Measurements from ENCODE around the gene CFAP54.

The CFAP54 gene

DNA sequence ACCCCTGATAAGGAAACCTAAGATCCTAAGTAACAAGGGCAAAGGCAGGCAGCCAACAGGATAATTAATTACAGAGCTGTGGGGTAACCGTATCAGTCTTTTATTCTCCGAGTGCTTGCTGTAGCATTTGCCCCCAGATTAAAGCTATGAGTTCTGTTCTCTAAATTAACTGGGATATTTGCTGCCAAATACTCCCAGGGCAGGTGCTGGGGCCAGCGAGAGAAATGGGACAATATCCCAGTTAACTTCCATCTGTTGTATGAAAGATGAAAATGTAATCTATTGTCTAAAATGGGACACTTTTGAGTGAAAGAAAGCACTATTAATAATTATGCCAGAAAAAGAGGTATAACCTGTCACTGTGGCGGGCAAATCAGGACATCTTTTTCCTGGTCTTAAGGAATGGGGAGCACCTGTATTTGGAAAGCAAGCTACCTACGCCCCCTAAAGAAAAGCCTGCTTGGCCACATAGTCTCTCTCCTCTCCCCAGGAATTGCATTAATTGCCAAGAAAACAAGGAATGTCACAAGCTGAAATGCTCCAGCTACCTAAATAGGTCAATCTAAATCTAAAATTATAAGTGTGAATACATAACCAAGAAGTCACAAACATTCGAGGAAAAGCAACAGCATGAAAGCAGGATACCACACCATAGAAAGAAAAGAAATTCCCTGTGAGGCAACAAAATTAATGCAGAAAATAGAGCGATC lies 26.7 kb upstream of the CFAP54 start:
- no peak overlapping the region for H3K4me3 ChIP-seq (ENCODE audit: low read depth, low read length)
- in situ Hi-C loops (cut with HindIII; ENCODE audit: low sequenced_read_pairs), result no loop called here
- TF ChIP-seq, protein P1, sequence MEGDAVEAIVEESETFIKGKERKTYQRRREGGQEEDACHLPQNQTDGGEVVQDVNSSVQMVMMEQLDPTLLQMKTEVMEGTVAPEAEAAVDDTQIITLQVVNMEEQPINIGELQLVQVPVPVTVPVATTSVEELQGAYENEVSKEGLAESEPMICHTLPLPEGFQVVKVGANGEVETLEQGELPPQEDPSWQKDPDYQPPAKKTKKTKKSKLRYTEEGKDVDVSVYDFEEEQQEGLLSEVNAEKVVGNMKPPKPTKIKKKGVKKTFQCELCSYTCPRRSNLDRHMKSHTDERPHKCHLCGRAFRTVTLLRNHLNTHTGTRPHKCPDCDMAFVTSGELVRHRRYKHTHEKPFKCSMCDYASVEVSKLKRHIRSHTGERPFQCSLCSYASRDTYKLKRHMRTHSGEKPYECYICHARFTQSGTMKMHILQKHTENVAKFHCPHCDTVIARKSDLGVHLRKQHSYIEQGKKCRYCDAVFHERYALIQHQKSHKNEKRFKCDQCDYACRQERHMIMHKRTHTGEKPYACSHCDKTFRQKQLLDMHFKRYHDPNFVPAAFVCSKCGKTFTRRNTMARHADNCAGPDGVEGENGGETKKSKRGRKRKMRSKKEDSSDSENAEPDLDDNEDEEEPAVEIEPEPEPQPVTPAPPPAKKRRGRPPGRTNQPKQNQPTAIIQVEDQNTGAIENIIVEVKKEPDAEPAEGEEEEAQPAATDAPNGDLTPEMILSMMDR (IDR thresholded peaks at IDR 0.05; ENCODE audit: low read depth, low read length, missing control alignments), result no peak
- DNase-seq (ENCODE audit: low read depth), result no peak

DNA sequence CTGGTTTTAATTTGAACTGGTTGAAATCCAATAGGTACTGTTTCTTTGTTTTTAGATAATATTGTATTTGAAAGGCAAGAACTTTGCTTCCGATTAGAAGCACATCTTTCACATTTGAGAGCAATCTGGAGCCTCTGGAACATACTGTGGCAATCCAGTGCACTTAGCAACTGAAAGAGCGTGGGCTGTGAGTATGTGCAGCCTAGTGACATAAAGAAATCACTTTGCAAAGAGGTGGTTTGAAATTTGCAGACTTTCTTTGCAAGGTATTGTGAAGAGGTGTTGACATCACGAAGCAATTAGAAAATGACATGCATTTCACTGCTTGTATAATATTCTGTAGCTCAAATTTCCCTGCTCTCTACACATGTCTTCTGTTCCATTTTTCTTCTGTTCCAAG lies 23.5 kb upstream of the CFAP54 start:
- TF ChIP-seq, protein P1 (IDR thresholded peaks at IDR 0.05; ENCODE audit: low read depth, low read length, missing control alignments), result no peak
- H3K4me3 ChIP-seq (ENCODE audit: low read depth, low read length), result no peak overlapping the region
- DNase-seq (ENCODE audit: low read depth), result no peak
- in situ Hi-C loops (cut with HindIII; ENCODE audit: low sequenced_read_pairs), result no loop called here

DNA sequence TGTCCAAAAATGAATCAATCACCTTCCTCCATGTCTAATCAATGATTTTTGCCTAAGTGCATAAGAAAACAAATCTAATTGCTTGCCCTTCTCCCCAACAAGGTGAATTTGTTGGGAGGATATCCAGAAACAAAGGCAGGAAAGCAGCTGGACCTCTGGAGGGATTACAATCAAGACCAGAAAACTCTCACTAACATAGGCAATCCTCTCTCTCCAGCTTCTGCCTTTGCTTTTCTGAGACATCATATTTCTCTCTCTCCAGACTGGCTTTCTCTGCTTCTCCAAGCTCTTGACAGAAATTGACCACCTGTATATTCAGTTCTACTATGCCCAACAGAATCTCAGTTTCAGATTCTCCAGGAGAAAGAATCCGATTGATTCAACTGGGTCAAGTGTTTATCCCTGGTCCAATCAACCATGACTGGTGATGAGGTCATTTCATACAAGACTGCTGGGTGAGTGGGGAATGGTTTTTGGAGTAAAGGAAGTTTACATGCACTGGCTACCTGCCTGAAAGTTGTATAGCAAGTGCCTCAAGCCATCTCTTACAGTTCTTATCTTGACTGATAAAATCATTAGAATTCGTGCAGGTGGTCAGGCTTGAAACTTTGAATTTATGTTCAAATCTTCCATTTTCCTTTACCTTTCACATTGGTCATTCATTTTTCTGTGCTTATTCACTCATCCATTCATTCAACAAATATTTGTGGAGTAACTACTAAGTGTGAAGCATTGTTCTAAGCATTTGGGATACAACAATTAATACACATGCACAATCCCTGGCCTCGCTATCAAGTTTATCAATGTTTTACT lies 22.2 kb upstream of the CFAP54 start:
- TF ChIP-seq, protein P1 (IDR thresholded peaks at IDR 0.05; ENCODE audit: low read depth, low read length, missing control alignments), result no peak
- in situ Hi-C loops (cut with HindIII; ENCODE audit: low sequenced_read_pairs), result no loop called here
- no peak for DNase-seq (ENCODE audit: low read depth)

DNA sequence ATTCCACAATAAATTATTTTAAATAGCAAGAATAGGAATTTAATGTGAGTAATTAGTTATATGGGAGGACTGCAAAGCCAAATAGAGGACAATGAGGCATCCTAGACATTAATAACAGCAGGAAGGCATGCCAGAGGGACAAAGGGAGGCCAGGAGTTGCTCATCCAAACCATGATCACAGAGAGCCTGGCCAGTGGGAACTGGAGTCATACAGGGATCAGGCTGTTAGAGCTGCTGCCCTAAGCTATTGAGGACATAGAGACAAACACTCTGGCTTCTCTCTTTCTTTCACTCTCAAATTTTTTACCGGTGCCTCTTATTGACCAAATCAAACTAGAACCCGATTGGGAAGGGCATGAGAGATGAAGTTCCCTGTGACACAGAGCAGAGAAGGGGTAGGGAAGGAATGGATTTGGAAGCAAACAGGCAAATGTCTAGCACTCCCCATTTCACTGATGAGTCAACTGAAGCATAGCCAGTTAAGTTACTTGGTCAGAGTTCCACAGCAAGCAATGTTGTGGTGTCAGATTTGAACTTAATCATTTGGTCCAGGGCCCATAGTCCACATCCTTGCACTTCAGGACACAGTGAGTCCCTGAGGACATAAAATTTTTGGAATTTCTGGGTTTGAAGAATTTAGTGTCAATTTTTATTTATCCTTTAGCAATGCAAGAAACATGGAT lies 17.9 kb upstream of the CFAP54 start:
- DNase-seq (ENCODE audit: low read depth), result no peak
- H3K4me3 ChIP-seq (ENCODE audit: low read depth, low read length), result no peak overlapping the region
- in situ Hi-C loops (cut with HindIII; ENCODE audit: low sequenced_read_pairs), result no loop called here
- TF ChIP-seq, protein P1 (IDR thresholded peaks at IDR 0.05; ENCODE audit: low read depth, low read length, missing control alignments), result no peak

More for the DNA sequence above, 22.2 kb upstream of the CFAP54 start:
- no peak overlapping the region for H3K4me3 ChIP-seq (ENCODE audit: low read depth, low read length)

DNA sequence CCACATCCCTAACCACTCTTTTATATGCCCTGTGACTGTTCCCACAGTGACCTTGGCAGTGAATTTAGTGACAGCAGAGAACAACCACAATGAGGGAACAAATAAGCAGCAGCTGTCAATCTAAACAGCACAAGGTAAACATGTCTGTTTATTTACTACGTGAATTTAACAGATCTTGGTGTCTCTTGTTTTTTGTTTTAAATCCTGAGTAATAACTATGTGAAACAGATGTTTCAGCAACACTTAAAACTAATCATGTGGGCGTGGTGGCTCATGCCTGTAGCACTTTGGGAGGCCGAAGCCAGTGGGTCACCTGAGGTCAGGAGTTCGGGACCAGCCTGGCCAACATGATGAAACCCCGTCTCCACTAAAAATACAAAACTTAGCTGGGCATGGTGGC lies 17.0 kb upstream of the CFAP54 start:
- TF ChIP-seq, protein P1 (IDR thresholded peaks at IDR 0.05; ENCODE audit: low read depth, low read length, missing control alignments), result no peak
- no peak overlapping the region for H3K4me3 ChIP-seq (ENCODE audit: low read depth, low read length)
- in situ Hi-C loops (cut with HindIII; ENCODE audit: low sequenced_read_pairs), result no loop called here
- DNase-seq (ENCODE audit: low read depth), result no peak

DNA sequence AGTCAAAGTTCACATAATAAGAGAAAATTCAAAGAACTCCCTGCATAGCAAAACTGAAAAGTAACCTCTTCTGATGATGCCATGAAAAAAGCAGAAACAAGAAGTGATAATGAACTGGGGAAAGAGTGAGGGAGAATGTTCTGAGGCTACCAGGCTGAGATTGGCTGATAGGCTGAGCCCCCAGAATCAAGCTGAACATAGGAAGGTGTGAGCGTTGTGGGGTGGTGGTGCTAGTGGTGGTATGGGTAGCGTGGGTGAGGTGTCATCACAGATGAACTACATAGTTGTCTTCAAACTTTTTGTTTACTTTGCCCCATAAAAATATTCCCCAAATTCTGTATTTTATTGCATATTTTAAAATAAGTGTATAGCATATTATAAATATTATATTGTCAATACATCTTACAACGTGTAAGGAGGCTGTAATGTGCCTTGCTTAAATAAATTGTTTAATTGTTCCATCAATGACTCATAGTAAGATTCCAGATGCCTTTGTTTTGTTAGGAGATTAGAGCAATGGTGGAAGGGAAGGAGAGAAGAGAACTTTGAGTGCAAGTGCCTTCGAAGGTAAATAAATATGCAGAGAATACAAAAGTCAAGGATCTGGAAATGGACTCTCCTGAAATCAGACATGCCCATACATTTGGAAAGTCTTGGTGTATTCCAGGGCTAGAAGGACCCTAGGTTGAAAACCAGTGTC lies 15.8 kb upstream of the CFAP54 start:
- DNase-seq (ENCODE audit: low read depth), result no peak
- in situ Hi-C loops (cut with HindIII; ENCODE audit: low sequenced_read_pairs), result no loop called here

More for the DNA sequence above, 15.8 kb upstream of the CFAP54 start:
- H3K4me3 ChIP-seq (ENCODE audit: low read depth, low read length), result no peak overlapping the region
- TF ChIP-seq, protein P1 (IDR thresholded peaks at IDR 0.05; ENCODE audit: low read depth, low read length, missing control alignments), result no peak
